Measurements from ENCODE around the gene MXI1. TPM values are rescaled to one million over a fixed set of nuclear protein-coding genes. Genes with fewer than 3 reads are reported as not detected.
"Not testable (repeated sequence)": the region's sequence is repeated elsewhere in the genome, so short reads cannot be mapped to it uniquely, and the experiment has no call there.

MXI1 gene
- total RNA-seq, 1 donor from 2014 or later = 17.2 TPM

GRCh38 chr10:110229155-110229554, 21.8 kb downstream of the MXI1 start:
- peaks cover 6 to 11% (median 9%) of the 10 kb centered on the region in 3 donors for H3K4me1 ChIP-seq (ENCODE audit: control insufficient read depth in 3 of 3, insufficient read depth in 3 of 3, low read length in 3 of 3)
- H3K36me3 ChIP-seq (ENCODE audit: control insufficient read depth in 3 of 3, insufficient read depth in 3 of 3, low read length in 3 of 3) = peaks cover 2 to 10% (median 7%) of the 10 kb centered on the region in 3 donors
- no peaks in the 10 kb centered on the region for H3K27me3 ChIP-seq (ENCODE audit: control insufficient read depth in 3 of 3, insufficient read depth in 3 of 3, low read length in 3 of 3)
- no peaks in the 10 kb centered on the region for H3K9me3 ChIP-seq (ENCODE audit: control insufficient read depth in 3 of 3, low read length in 3 of 3)
- no peak overlapping the region for H3K27ac ChIP-seq (ENCODE audit: low read depth, low read length)
- H3K9ac ChIP-seq (ENCODE audit: low read depth in 1 of 3, low read length in 3 of 3) = no peak overlapping the region
- no peak overlapping the region for H3K4me3 ChIP-seq (ENCODE audit: low read length in 3 of 3)

GRCh38 chr10:110233846-110234245, 26.4 kb downstream of the MXI1 start:
- H3K9ac ChIP-seq (ENCODE audit: low read depth in 1 of 3, low read length in 3 of 3) = no peak overlapping the region
- no peaks in the 10 kb centered on the region for H3K4me1 ChIP-seq (ENCODE audit: control insufficient read depth in 3 of 3, insufficient read depth in 3 of 3, low read length in 3 of 3)
- H3K27ac ChIP-seq (ENCODE audit: low read depth, low read length) = no peak overlapping the region
- no peaks in the 10 kb centered on the region for H3K9me3 ChIP-seq (ENCODE audit: control insufficient read depth in 3 of 3, low read length in 3 of 3)
- H3K4me3 ChIP-seq (ENCODE audit: low read length in 3 of 3) = no peak overlapping the region
- no peaks in the 10 kb centered on the region for H3K27me3 ChIP-seq (ENCODE audit: control insufficient read depth in 3 of 3, insufficient read depth in 3 of 3, low read length in 3 of 3)
- H3K36me3 ChIP-seq (ENCODE audit: control insufficient read depth in 3 of 3, insufficient read depth in 3 of 3, low read length in 3 of 3) = peaks cover 2 to 6% (median 3%) of the 10 kb centered on the region in 3 donors

DNA sequence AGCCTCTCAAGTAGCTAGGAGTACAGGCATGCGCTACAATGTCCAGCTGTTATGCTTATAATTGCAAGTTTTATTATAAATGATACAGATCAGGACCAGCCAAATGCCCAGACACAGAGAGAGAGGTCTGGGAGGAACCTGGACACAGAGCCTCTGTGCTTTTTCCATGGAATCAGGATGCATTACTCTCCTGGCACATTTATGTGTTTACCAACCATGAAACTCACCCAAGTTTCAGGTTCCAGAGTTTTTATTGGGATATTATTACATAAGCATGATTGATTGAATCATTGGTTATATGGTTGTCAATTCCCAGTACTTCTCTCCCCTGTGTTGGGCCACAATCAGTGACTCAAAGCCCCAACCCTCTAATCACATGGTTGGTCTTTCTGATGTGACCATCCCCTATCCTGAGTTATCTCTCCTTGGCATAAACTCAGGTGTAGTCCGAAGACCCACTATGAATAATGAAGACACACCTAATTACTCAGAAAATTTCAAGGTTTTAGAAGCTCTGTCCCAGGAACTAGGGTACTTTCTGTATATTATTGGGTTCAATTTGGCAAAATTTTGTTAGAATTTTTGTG, 30.6 kb downstream of the MXI1 start:
- Histone ChIP-seq H3K9ac (ENCODE audit: low read depth in 1 of 3, low read length in 3 of 3) (no peak overlapping the region), H3K4me1 (ENCODE audit: control insufficient read depth in 3 of 3, insufficient read depth in 3 of 3, low read length in 3 of 3) (no peaks in the 10 kb centered on the region)

DNA sequence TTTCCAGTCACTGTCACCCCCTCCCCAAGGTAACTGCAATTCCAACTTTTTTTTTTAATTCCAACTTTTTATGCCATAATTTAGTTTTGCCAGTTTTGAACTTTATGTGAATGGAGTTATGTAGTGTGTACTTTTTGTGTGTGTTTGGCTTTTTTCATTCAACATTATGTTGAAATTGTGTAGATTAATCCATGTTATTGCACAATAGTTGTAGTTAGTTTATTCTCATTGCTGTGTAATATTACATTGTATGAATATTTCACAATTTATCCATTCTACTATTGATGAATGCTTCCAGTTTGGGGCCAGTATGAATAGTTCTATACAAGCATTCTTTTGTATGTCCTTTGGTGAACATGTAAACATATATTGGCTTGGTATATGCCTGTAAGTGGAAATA, 32.5 kb downstream of the MXI1 start:
- no peak overlapping the region for H3K27ac ChIP-seq (ENCODE audit: low read depth, low read length)
- H3K4me3 ChIP-seq (ENCODE audit: low read length in 3 of 3) = no peak overlapping the region
- no peaks in the 10 kb centered on the region for H3K9me3 ChIP-seq (ENCODE audit: control insufficient read depth in 3 of 3, low read length in 3 of 3)
- no peaks in the 10 kb centered on the region for H3K27me3 ChIP-seq (ENCODE audit: control insufficient read depth in 3 of 3, insufficient read depth in 3 of 3, low read length in 3 of 3)
- no peak overlapping the region for H3K9ac ChIP-seq (ENCODE audit: low read depth in 1 of 3, low read length in 3 of 3)
- H3K36me3 ChIP-seq (ENCODE audit: control insufficient read depth in 3 of 3, insufficient read depth in 3 of 3, low read length in 3 of 3) = no peaks in the 10 kb centered on the region
- no peaks in the 10 kb centered on the region for H3K4me1 ChIP-seq (ENCODE audit: control insufficient read depth in 3 of 3, insufficient read depth in 3 of 3, low read length in 3 of 3)

More for the DNA sequence above, 30.6 kb downstream of the MXI1 start:
- H3K9me3 ChIP-seq (ENCODE audit: control insufficient read depth in 3 of 3, low read length in 3 of 3) = no peaks in the 10 kb centered on the region
- H3K27ac ChIP-seq (ENCODE audit: low read depth, low read length) = no peak overlapping the region
- H3K4me3 ChIP-seq (ENCODE audit: low read length in 3 of 3) = no peak overlapping the region
- no peaks in the 10 kb centered on the region for H3K27me3 ChIP-seq (ENCODE audit: control insufficient read depth in 3 of 3, insufficient read depth in 3 of 3, low read length in 3 of 3)
- no peaks in the 10 kb centered on the region for H3K36me3 ChIP-seq (ENCODE audit: control insufficient read depth in 3 of 3, insufficient read depth in 3 of 3, low read length in 3 of 3)

- H3K36me3 ChIP-seq (ENCODE audit: control insufficient read depth in 3 of 3, insufficient read depth in 3 of 3, low read length in 3 of 3) = no peaks in the 10 kb centered on the region
- H3K27me3 ChIP-seq (ENCODE audit: control insufficient read depth in 3 of 3, insufficient read depth in 3 of 3, low read length in 3 of 3) = no peaks in the 10 kb centered on the region
- H3K27ac ChIP-seq (ENCODE audit: low read depth, low read length) = no peak overlapping the region
- H3K4me3 ChIP-seq (ENCODE audit: low read length in 3 of 3) = no peak overlapping the region
- H3K9ac ChIP-seq (ENCODE audit: low read depth in 1 of 3, low read length in 3 of 3) = no peak overlapping the region
- H3K4me1 ChIP-seq (ENCODE audit: control insufficient read depth in 3 of 3, insufficient read depth in 3 of 3, low read length in 3 of 3) = no peaks in the 10 kb centered on the region
- no peaks in the 10 kb centered on the region for H3K9me3 ChIP-seq (ENCODE audit: control insufficient read depth in 3 of 3, low read length in 3 of 3)
These were observed 34.0 kb downstream of the MXI1 start for GRCh38 chr10:110241407-110241806.

GRCh38 chr10:110241841-110242240, 34.4 kb downstream of the MXI1 start:
- Histone ChIP-seq H3K4me3 (ENCODE audit: low read length in 3 of 3) (no peak overlapping the region), H3K9me3 (ENCODE audit: control insufficient read depth in 3 of 3, low read length in 3 of 3) (no peaks in the 10 kb centered on the region), H3K27ac (ENCODE audit: low read depth, low read length) (no peak overlapping the region), H3K4me1 (ENCODE audit: control insufficient read depth in 3 of 3, insufficient read depth in 3 of 3, low read length in 3 of 3) (no peaks in the 10 kb centered on the region), H3K9ac (ENCODE audit: low read depth in 1 of 3, low read length in 3 of 3) (no peak overlapping the region), H3K36me3 (ENCODE audit: control insufficient read depth in 3 of 3, insufficient read depth in 3 of 3, low read length in 3 of 3) (no peaks in the 10 kb centered on the region), H3K27me3 (ENCODE audit: control insufficient read depth in 3 of 3, insufficient read depth in 3 of 3, low read length in 3 of 3) (no peaks in the 10 kb centered on the region)

DNA sequence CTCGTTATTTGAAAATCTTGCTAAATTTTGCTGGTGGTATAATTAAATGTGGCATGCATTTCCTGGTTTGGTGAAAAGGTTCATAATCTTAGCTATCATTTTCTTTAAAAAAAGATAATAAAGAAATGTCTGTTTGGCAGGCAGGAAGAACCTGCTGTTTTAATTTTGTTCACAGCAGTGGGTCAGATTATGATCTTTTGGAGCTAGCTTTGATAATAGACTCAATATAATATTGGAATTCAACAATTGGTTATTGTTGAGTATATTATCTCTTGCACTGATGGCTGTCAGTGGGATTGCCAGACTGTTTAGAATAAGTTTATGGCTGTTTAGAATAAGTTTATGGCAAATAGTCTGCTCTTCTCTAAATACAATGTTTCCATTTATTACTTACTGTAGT, 35.1 kb downstream of the MXI1 start:
- H3K36me3 ChIP-seq (ENCODE audit: control insufficient read depth in 3 of 3, insufficient read depth in 3 of 3, low read length in 3 of 3) = no peaks in the 10 kb centered on the region
- H3K4me1 ChIP-seq (ENCODE audit: control insufficient read depth in 3 of 3, insufficient read depth in 3 of 3, low read length in 3 of 3) = no peaks in the 10 kb centered on the region

DNA sequence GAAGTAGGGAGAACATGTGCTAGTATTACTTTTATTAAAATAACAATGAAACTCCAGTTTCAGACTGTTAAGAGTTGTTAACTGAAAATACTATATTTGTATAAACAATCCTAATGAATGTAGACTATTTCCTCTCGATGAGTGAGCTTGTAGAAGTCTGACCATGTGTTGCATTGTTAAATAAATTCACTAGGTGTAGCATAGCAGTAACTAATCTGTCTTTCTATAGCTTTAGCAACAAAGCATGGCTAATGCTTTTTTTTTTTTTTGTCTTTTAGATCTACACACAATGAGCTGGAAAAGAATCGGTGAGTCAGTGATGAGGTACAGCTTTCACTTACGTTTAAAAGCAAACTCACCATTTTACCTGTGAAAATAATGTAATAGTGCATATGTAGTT, 37.1 kb downstream of the MXI1 start:
- H3K27me3 ChIP-seq (ENCODE audit: control insufficient read depth in 3 of 3, insufficient read depth in 3 of 3, low read length in 3 of 3) = no peaks in the 10 kb centered on the region
- H3K4me3 ChIP-seq (ENCODE audit: low read length in 3 of 3) = no peak overlapping the region
- no peaks in the 10 kb centered on the region for H3K36me3 ChIP-seq (ENCODE audit: control insufficient read depth in 3 of 3, insufficient read depth in 3 of 3, low read length in 3 of 3)
- H3K9me3 ChIP-seq (ENCODE audit: control insufficient read depth in 3 of 3, low read length in 3 of 3) = no peaks in the 10 kb centered on the region
- H3K27ac ChIP-seq (ENCODE audit: low read depth, low read length) = no peak overlapping the region
- H3K9ac ChIP-seq (ENCODE audit: low read depth in 1 of 3, low read length in 3 of 3) = no peak overlapping the region
- no peaks in the 10 kb centered on the region for H3K4me1 ChIP-seq (ENCODE audit: control insufficient read depth in 3 of 3, insufficient read depth in 3 of 3, low read length in 3 of 3)

More for the DNA sequence above, 35.1 kb downstream of the MXI1 start:
- Histone ChIP-seq H3K9me3 (ENCODE audit: control insufficient read depth in 3 of 3, low read length in 3 of 3) (no peaks in the 10 kb centered on the region), H3K9ac (ENCODE audit: low read depth in 1 of 3, low read length in 3 of 3) (no peak overlapping the region), H3K27ac (ENCODE audit: low read depth, low read length) (no peak overlapping the region), H3K4me3 (ENCODE audit: low read length in 3 of 3) (no peak overlapping the region), H3K27me3 (ENCODE audit: control insufficient read depth in 3 of 3, insufficient read depth in 3 of 3, low read length in 3 of 3) (no peaks in the 10 kb centered on the region)

DNA sequence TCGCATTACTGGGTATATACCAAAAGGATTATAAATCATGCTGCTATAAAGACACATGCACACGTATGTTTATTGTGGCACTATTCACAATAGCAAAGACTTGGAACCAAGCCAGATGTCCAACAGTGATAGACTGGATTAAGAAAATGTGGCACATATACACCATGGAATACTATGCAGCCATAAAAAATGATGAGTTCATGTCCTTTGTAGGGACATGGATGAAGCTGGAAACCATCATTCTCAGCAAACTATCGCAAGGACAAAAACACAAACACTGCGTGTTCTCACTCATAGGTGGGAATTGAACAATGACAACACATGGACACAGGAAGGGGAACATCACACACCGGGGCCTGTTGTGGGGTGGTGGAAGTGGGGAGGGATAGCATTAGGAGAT, 40.4 kb downstream of the MXI1 start:
- not testable (repeated sequence) for H3K4me1 ChIP-seq (ENCODE audit: control insufficient read depth in 3 of 3, insufficient read depth in 3 of 3, low read length in 3 of 3); H3K9me3 ChIP-seq (ENCODE audit: control insufficient read depth in 3 of 3, low read length in 3 of 3); H3K27me3 ChIP-seq (ENCODE audit: control insufficient read depth in 3 of 3, insufficient read depth in 3 of 3, low read length in 3 of 3); H3K27ac ChIP-seq (ENCODE audit: low read depth, low read length); H3K4me3 ChIP-seq (ENCODE audit: low read length in 3 of 3); H3K9ac ChIP-seq (ENCODE audit: low read depth in 1 of 3, low read length in 3 of 3); H3K36me3 ChIP-seq (ENCODE audit: control insufficient read depth in 3 of 3, insufficient read depth in 3 of 3, low read length in 3 of 3)

DNA sequence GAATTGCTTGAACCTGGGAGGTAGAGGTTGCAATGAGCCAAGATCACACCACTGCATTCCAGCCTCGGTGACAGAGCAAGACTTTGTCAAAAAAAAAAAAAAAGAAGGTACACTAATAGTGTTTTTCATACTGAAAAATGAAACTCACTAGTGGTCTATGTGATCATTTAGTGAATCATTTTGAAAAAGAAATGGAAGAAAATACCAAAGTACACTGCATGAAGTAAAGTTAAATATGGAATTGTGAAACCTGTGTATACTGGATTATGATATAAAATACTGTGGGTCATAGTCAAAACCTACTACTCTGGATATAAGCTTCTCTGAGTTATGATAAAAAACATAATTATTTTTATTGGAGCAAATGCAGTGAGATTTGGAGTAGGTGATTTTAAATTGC, 42.1 kb downstream of the MXI1 start:
- H3K4me1 ChIP-seq (ENCODE audit: control insufficient read depth in 3 of 3, insufficient read depth in 3 of 3, low read length in 3 of 3); H3K36me3 ChIP-seq (ENCODE audit: control insufficient read depth in 3 of 3, insufficient read depth in 3 of 3, low read length in 3 of 3); H3K27ac ChIP-seq (ENCODE audit: low read depth, low read length); H3K4me3 ChIP-seq (ENCODE audit: low read length in 3 of 3); H3K27me3 ChIP-seq (ENCODE audit: control insufficient read depth in 3 of 3, insufficient read depth in 3 of 3, low read length in 3 of 3); H3K9me3 ChIP-seq (ENCODE audit: control insufficient read depth in 3 of 3, low read length in 3 of 3); H3K9ac ChIP-seq (ENCODE audit: low read depth in 1 of 3, low read length in 3 of 3): not testable (repeated sequence)

DNA sequence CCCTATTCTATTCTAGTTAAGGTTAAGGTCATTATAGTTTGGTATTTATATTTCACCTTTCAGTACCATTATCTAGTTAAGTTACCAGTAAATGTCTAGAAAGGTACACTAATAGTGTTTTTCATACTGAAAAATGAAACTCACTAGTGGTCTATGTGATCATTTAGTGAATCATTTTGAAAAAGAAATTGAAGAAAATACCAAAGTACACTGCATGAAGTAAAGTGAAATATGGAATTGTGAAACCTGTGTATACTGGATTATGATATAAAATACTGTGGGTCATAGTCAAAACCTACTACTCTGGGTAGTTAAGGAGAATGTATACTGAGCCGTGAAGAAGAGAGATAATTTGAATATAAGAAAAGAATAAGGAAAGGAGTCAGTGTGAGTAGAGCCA, 44.0 kb downstream of the MXI1 start:
- not testable (repeated sequence) for H3K36me3 ChIP-seq (ENCODE audit: control insufficient read depth in 3 of 3, insufficient read depth in 3 of 3, low read length in 3 of 3); H3K27me3 ChIP-seq (ENCODE audit: control insufficient read depth in 3 of 3, insufficient read depth in 3 of 3, low read length in 3 of 3); H3K4me1 ChIP-seq (ENCODE audit: control insufficient read depth in 3 of 3, insufficient read depth in 3 of 3, low read length in 3 of 3); H3K9me3 ChIP-seq (ENCODE audit: control insufficient read depth in 3 of 3, low read length in 3 of 3); H3K27ac ChIP-seq (ENCODE audit: low read depth, low read length); H3K9ac ChIP-seq (ENCODE audit: low read depth in 1 of 3, low read length in 3 of 3); H3K4me3 ChIP-seq (ENCODE audit: low read length in 3 of 3)

Data from skeletal muscle tissue (tissue), 4 donors.